NCI-H1436 (cell line): ENCODE results near the gene RIMBP2.
A peak's percentile ranks its signal among the peaks of the same experiment; 100 is the strongest.

ENCODE experiments used
- DNase-seq: peaks from one replicate; lab custom pipeline; 2025; lab: John Stamatoyannopoulos, UW

RIMBP2 gene

DNA sequence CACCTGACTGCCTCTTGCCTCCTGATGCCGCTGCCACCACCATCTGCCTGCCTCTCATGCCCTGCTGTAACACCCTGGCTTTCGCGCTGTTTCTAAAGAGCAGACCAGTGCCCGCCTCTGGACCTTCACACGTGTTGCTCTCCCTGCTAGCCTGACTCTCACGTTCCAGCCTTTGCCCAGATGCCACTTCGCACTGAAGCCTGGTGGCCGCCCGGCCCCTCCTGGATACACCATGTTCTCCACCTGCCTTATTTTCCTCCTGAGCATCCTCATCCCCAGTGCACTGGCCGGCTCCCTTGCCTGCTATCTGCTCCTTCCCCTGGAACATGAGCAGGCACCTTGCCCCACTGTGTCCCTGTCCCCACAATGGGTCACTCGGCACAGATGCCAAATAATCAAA is 231.9 kb downstream of the RIMBP2 start:
- DNase-seq = no peak

DNA sequence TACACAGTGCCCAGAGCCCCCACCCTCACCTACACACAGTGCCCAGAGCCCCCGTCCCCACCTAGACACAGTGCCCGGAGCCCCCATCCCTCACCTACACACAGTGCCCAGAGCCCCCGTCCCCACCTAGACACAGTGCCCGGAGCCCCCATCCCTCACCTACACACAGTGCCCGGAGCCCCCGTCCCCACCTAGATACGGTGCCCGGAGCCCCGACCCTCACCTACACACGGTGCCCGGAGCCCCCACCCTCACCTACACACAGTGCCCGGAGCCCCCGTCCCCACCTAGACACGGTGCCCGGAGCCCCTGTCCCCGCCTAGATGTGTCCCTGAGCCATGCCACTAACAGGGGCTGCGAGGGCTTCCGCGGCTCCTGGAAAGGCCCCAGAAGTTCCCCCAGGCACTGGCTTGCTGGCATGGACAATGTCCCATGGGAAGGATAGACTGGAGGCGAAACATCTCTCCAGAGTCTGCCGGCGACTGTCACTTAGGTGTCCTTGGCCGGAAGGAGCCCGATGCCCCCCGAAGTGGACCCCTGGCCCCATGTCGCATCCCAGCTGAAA is 232.4 kb downstream of the RIMBP2 start:
- no peak for DNase-seq

DNA sequence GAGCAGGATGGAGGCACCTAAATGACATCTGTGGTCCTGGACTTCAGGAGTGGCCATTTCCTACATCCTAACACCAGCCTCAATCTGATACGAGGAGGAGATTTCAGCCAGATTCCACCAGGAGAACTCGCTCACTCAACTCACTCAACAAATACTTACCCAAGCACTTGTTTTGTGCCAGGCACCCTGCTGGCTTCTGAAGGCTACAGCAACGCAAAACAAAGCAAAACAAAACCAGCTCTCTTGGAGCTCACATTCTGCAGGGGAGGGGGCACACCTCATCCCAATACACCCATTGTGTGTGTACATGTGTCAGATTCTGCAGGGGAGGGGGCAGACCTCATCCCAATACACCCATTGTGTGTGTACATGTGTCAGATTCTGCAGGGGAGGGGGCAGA is 233.7 kb downstream of the RIMBP2 start:
- peak; percentile 20 for DNase-seq

DNA sequence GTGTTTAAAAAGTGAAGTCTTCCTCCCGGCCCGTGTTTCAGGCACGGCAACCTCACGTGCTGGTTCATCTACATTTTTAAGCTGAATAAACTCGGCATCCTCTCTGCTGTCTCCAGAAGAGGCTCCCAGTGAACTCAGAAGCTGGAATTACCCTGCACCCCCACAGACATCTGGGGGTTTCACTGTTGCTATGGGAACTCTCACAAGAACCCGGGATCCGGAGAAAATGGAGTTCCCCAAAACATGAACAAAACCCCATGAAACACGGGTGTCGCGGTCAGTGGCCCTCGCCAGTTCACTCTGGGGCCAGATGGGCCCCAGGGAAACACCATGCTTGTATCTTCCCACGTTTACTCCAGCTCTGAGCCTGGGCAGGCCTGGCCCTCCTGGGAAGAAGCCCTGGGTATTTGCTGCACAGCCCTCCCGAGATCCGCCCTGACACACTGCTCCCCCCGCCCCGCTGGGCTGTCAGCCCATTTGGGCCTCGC is 234.7 kb downstream of the RIMBP2 start:
- DNase-seq = no peak

DNA sequence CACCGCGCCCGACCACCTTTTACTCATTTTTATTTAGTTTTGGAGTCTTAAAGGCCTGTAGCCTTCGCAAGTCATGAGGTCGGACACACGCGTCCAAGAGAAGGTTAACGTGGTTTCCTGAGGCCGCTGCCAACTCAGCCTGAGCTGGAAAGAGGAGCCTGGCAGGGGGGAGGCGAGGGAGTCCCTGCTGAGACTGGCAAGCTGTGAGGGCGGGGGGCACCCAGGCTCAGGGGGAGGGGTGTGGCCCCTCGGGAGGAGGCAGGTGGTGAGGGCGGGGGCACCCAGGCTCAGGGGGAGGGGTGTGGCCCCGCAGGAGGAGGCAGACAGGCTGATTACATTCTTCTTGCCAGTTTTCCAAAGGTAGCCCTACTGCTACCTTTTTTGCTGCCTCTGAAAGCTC is 235.2 kb downstream of the RIMBP2 start:
- DNase-seq = peak; percentile 96

DNA sequence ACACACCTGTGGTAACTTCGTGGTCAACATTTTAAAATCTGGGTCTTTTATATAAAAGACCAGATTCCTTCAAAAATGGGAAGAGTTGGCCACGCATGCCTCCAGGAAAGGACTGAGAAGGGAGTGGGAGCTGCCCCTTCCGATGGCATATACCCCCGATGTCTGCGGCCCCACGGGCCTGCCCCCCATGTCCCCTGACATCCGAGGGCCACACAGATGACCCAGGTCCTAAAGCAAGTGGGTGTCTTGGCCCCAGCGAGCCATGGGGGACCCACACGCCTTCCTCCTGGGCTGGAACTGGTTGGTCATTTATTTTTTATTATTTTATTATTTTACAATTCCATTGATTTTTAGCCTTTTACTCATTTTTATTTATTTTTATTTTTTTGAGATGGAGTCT is 235.9 kb downstream of the RIMBP2 start:
- DNase-seq = no peak

DNA sequence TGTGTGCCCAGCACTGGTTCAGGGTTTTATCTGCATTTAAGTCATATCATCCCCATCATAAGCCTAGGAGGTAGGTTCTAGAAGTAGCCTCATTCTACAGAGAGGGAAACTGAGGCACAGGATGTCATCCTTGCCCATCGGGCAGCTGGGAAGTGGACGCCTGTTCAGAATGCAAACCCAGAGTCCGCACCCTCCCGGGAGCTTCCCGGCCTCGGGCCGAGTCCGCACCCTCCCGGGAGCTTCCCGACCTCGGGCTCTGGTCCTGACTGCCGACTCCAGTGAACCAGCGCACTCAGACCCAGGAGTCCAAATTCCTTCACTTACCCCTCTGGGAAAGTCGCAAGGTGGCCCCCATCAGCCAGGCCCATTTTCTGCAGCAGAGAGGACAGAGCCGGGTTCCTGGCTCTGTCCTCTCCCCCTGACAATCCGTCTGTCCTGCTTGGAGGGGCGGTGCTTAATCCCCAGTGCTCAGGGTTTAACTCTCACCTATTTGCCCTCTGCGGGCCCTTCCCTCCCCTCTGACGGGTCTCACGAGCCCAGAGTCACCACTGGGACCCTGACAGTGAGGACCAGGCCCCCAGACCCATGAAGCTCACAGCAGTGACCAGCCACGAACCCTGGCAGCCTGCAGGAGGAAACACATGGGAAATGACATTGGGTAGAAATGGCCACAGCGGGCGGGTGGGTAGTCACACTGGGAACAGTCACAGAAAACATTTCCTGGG is 236.5 kb downstream of the RIMBP2 start:
- DNase-seq = no peak

DNA sequence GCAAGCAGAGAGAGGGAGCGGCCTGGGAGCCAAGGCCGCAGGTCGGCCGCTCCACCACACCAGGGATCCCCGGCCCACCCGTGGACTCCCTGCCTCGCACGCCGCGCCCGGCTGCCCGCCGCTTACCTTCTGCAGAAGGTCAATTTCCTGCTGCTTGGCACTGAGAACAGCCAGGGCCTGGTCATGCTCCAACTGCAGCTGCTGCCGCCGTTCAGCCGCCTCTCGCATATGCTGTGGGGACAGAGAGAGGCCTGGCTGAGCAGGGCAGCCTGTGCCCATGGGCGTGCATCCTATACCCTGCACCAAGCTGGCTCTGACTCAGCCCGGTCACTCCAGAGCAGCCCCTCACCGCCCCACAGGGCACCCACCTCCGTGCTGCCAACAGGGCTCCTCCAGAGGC is 237.3 kb downstream of the RIMBP2 start:
- DNase-seq = no peak

DNA sequence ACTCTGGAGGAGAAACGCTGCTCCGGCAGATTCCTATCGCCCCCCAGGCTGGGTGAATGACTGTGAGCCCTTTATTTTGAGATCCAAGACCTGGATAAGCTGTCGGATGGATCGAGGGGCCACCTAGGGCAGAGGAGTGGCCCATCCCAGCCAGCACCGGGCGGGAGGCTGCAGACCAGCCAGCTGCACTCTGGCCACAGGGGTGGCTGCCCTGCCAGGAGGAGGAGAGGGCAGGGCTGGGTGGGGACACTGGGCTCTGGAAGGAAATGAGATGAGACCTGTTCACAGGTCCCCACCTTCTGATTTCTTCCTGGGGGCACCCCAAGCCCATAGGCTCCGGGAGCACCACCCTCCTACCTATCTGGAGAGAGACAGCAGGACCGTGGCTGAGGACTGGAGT is 238.4 kb downstream of the RIMBP2 start:
- no peak for DNase-seq

DNA sequence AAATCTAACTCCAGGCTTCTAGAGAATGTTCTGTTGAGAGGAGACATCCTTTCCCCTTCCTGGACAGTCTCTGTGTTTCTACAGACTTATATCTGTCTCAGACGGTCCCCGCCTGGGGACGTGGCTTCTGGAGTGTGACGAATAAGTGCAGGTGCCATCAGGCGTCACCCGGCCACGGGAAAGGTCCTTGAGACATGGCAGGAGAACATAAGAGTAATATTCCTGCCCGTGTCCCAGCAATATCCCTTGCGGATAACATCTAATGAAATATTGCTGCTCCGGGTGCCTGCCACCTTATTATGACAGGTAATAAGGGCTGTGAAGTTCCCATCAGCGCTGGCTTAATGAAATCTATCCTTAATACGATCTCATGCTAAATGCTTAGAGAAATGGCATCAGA is 238.8 kb downstream of the RIMBP2 start:
- DNase-seq = no peak

DNA sequence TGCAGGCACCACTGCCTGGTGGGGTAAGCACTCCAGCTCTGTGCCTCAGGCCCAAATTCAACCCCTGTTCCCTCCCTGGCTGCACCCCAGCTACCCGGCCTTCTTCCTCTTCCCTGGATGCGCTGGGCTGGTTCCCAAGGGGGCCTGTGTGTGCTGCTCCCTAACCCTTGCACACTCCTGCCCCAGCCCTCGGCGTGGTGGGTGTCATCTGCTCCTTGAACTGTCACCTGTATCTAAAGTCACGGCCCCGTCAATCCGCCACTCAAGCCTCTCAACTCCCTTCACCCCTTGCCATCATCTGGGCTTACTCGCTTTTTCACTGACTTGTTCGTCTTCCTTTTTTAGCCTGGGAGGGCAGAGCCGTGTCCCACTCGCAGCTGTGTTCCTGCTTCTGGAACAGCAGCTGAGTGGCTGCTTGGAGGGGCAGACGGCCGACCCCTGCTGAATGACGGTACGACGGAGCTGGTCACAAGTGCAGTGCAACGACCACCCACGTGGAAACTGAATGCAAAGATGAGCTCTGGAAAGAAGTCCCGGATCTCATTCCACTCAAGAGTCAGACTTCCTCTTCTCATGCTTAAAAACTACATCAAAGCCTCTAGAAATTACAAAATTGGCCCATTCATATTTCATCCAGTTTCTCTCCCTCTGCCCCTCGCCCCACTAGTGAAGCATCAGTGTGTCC is 239.5 kb downstream of the RIMBP2 start:
- DNase-seq = no peak

DNA sequence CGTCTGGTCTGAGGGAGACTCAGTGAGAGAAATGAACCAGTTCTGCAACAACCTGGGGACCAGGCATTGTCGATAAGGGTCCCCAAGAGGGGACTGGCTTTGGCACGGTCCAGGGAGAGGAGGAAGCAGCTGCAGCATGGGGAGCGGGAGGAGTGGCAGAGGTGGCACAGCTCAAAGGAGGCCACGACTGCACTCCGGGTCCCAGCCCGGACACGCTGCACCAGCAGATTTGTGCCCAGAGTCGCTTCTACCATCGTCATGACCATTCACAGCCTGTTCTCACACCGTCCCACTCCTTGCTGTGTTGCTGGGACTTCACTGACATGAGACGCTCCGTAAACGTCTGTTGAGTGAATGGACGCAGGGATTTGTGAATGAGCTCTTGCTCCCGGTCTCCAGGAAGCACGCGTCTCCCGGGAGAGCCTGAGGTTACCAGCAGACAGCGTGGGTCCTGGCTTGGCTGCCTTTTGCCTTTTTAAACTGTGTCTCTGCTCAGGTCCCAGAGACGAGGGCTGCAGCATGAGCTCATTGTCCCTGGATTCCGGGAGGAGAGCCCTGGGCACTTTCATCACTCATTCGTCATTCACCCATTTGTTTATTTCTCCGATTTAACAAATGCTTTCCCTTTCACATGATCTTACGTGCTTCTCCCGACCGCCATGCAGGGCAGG is 241.4 kb downstream of the RIMBP2 start:
- DNase-seq = no peak

DNA sequence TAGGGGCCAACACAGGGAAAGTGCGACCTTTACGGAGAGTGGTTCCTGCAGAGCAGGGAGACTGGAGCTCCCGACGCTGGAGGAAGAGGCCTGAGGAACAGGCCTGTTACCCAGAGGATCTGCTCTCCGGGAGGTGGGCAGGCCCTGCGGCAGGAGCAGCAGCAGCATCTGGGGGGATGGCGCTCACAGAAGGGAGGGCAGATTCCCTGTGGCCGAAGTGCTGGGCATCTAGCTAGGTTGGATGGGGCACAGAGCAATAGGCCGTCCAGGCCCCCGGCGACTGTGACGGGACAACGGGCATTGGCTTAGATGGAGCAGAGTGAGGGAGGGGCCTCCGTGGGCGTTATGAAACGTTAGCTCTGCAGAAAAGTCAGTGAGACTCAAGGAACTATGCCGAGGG is 242.8 kb downstream of the RIMBP2 start:
- no peak for DNase-seq

DNA sequence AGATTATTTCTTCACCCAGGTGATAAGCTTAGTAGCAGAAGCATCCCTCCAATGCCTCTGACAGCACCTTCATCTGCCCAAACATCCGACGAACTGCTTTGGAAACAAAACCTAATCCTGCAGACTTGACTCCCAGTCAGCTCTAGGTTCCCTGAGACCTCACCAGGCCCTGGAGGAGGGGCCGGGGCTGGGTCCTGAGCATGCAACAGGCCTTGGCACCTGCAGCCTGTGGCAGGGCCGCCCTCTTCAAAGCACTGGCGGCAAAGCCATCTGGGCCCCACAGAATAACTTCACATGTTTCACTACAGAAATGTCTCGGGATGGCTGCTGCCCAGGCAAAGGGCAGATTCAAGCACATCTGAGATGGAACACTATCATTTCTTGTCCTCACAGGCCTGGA is 245.1 kb downstream of the RIMBP2 start:
- DNase-seq = no peak

DNA sequence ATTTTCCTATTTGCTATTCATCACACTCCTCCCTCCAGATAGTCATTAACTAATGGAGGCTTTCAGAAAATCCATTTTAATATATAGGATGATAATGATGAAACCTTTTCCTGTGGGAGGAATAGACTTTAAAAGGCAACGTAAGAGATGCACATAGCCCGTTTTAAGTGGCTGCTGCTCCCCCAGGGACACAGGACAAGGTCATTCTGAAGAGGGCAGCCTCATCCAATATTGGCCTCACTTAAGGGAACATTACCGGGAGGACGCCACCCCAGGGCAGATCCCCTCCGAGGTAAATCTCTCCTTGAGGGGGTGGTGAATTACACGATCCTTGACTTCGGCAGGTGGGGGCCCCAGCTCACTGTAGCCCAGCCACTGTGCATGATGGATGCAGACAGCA is 246.5 kb downstream of the RIMBP2 start:
- no peak for DNase-seq

DNA sequence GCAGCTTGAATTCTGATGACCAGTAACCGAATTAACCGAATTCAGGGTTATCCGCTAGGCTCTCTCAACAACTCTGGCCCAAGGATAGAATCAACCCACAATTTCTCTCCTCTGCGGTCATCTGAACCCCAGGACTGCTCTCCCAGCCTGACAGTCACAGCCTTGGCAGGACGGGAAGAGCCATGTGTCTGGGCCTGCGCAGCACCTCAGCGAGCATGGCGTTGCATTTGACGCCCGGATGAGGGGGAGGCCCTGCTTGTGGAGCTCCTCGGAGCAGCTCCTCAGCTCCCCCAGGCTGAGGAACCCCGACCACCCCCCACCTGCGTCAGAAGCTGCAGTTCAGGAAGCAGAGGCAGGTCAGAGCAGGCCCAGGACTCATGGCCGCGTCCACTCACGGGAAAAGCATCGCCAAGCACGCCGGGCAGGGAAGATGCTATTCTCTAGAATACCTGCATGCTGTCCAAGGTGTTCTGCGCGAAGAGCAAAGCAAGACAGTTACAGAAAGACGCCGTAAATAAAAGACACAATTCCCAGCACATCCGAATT is 247.3 kb downstream of the RIMBP2 start:
- DNase-seq = no peak

DNA sequence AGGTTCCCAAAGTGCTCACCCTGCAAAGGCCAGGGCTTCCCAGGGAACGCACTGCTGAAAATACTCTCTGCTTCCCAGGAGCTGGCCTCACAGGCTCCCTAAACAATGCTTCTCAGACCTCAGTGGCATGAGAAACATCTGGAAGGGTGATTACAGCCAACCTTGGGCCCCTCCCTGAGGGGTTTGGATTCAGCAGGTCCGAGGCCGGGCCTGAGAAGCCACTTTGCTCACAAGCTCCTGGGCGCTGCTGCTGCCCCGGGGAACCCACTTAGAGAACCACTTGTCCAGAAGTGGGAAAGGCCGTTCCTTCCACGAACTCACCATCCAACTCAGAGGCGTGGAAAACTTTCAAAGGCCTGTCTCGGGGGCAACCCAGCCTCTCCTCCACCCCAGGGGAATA is 247.9 kb downstream of the RIMBP2 start:
- DNase-seq = no peak

DNA sequence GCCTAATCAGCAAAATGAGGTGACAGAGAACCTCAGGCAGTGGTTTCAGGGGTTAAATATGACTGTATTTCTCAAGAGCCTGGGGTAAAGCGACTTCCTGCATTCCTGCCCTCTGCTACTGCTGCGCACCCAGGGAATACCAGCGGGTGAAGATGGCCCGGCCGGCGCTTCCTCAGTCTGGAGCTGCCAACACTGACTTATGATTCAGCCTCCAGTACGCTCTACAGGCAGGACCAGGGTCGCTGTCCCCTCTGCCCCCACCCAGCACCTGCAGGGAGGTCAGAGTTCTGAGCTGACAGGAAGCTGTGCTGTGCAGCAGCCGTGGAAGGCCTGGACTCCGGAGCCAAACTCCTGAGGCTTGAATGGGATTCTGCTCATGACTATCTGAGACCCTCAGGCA is 250.5 kb downstream of the RIMBP2 start:
- DNase-seq = no peak

DNA sequence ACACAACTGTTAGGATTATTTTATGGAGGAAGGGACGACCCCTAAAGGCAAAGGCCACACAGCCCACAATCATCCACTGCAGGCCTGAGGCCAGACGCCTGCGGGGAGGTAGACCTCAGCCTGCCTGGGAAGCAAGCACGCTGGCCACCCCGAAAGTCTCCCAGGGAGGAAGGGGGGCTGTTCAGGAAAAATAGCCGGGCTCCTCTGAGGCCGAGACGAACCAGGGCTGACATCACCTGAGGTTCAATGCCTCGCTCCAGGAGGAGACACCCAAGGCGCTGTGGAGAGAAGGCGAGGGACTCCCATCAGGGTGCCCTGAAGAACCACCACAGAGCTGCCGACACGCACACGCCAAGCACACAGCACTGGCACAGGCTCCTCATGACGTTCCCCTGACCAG is 251.1 kb downstream of the RIMBP2 start:
- DNase-seq = no peak

DNA sequence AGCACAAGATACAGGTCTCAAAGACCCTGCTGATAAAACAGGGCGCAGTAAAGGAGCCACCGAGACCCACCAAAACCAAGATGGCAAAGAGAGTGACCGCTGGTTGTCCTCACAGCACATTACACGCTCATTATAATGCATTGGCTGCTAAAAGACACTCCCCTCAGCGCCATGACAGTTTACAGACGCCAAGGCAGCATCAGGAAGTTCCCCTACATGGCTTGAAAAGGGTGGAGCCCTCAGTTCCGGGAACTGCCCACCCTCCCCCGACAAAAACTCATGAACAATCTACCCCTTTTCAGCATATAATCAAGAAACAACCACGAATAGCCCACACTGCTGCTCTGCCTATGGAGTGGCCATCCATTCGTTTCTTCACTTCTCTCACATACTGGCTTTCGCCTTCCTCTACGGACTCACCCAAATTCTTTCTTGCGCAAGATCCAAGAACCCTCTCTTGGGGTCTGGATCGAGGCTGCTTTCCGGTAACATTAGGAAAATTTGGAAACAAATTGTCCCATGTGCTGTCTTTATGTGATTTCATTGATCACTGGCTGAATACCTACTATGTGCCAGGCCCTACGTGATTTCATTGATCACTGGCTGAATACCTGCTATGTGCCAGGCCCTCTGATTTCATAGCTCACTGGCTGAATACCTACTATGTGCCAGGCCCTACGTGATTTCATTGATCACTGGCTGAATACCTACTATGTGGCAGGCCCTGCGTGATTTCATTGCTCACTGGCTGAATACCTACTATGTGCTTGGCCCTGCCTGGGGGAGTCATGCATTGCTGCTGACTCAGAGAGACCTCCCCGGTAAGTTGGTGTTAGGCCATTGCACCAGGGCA is 252.1 kb downstream of the RIMBP2 start:
- no peak for DNase-seq

DNA sequence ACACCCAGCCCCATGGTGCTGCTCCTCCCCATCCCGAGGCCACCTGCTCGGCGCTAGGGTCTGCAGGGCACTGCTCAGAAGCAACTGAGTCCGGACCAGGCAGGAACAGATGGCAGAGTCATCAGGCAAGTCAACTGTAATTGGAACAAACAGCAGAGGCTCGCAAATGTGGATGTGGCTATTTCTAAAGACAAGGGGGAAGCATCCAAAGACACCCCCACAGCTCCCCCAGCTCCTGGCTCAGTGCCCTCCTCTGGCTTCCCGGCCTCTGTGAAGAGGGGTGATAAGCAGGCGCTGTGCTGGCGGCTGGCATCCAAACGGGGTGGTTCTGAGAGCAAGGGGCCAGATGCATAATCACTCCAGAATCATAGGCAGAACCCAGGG is 252.8 kb downstream of the RIMBP2 start:
- DNase-seq = no peak
